Measurements from ENCODE around the gene LLGL2. TPM values are rescaled to one million over a fixed set of nuclear protein-coding genes. Genes with fewer than 3 reads are reported as not detected.
A peak's percentile ranks its signal among the peaks of the same experiment; 100 is the strongest.
"Not testable (repeated sequence)": the region's sequence is repeated elsewhere in the genome, so short reads cannot be mapped to it uniquely, and the experiment has no call there.

Gene LLGL2
- total RNA-seq, 1 experiment from 2014 or later = 1.2 TPM

GRCh38 chr17:75590849-75591721 is 65.6 kb downstream of the LLGL2 start:
- no peak for DNase-seq (ENCODE audit: low read depth)

GRCh38 chr17:75591722-75592302 is 66.3 kb downstream of the LLGL2 start:
- no peak for DNase-seq (ENCODE audit: low read depth)

GRCh38 chr17:75592348-75593020 is 67.0 kb downstream of the LLGL2 start:
- no peak for DNase-seq (ENCODE audit: low read depth)

- not testable (repeated sequence) for DNase-seq (ENCODE audit: low read depth)
These were observed 67.9 kb downstream of the LLGL2 start for GRCh38 chr17:75593430-75593829.

GRCh38 chr17:75594499-75595283 is 69.2 kb downstream of the LLGL2 start:
- no peak for DNase-seq (ENCODE audit: low read depth)

- DNase-seq (ENCODE audit: low read depth) = no peak
These were observed 69.9 kb downstream of the LLGL2 start for GRCh38 chr17:75595284-75595919.

GRCh38 chr17:75595920-75596313 is 70.4 kb downstream of the LLGL2 start:
- no peak for DNase-seq (ENCODE audit: low read depth)

GRCh38 chr17:75596320-75597087 is 71.0 kb downstream of the LLGL2 start:
- no peak for DNase-seq (ENCODE audit: low read depth)

GRCh38 chr17:75601057-75601987 is 75.8 kb downstream of the LLGL2 start:
- DNase-seq (ENCODE audit: low read depth) = peak; percentile 38

GRCh38 chr17:75602644-75603043 is 77.1 kb downstream of the LLGL2 start:
- DNase-seq (ENCODE audit: low read depth) = peak; percentile 13

- DNase-seq (ENCODE audit: low read depth) = no peak
These were observed 77.6 kb downstream of the LLGL2 start for GRCh38 chr17:75603123-75603522.

GRCh38 chr17:75604034-75604695 is 78.7 kb downstream of the LLGL2 start:
- no peak for DNase-seq (ENCODE audit: low read depth)

- no peak for DNase-seq (ENCODE audit: low read depth)
These were observed 80.3 kb downstream of the LLGL2 start for GRCh38 chr17:75605790-75606189.

GRCh38 chr17:75607086-75607485 is 81.6 kb downstream of the LLGL2 start:
- no peak for DNase-seq (ENCODE audit: low read depth)

GRCh38 chr17:75610103-75610984 is 84.8 kb downstream of the LLGL2 start:
- DNase-seq (ENCODE audit: low read depth) = no peak

- DNase-seq (ENCODE audit: low read depth) = no peak
These were observed 86.4 kb downstream of the LLGL2 start for GRCh38 chr17:75611851-75612429.

- no peak for DNase-seq (ENCODE audit: low read depth)
These were observed 87.6 kb downstream of the LLGL2 start for GRCh38 chr17:75612906-75613626.
